Brain microvascular endothelial cell (primary cell): ENCODE data around the gene TMEM42.

ENCODE experiments used
- DNase-seq: peaks from one replicate; pipeline ENCODE4 v3.0.0-alpha.2; 2020
- H3K27ac ChIP-seq: fragments of 250-450 bp; sonication (Bioruptor Pico); 2 replicates; pipeline ENCODE4 v1.5.1; 2020; ENCODE audit warnings: mild to moderate bottlenecking, moderate library complexity
- H3K27me3 ChIP-seq: fragments of 250-450 bp; sonication (Bioruptor Pico); replicated peaks from 2 replicates; pipeline ENCODE4 v1.5.1; 2020; ENCODE audit warnings: mild to moderate bottlenecking
- H3K36me3 ChIP-seq: fragments of 250-450 bp; sonication (Bioruptor Pico); replicated peaks from 2 replicates; pipeline ENCODE4 v1.5.1; 2020; ENCODE audit warnings: mild to moderate bottlenecking
- H3K4me3 ChIP-seq: 2 replicates; pipeline ENCODE4 v1.5.1; 2011; ENCODE audit warnings: low read depth, mild to moderate bottlenecking, control low read depth, low read length, moderate library complexity
- CTCF ChIP-seq: IDR thresholded peaks from 2 replicates; pipeline ENCODE4 v1.5.1; 2011; ENCODE audit warnings: low read depth, mild to moderate bottlenecking, moderate library complexity, low read length, control low read depth, inconsistent platforms; ENCODE audit errors: missing control alignments
- in situ Hi-C: cut with HindIII; loops from 2 replicates; pipeline ENCODE4 v1.10.0; 2017; ENCODE audit warnings: low sequenced_read_pairs, low pct_ligation_motif_present

TMEM42 gene

GRCh38 chr3:44867421-44868111 lies 5.9 kb downstream of the TMEM42 start:
- TF ChIP-seq CTCF = no peak
- no peaks in the 10 kb centered on the region for H3K27me3 ChIP-seq
- in situ Hi-C loops = no loop called here
- H3K4me3 ChIP-seq = no peak overlapping the region
- no peaks in the 10 kb centered on the region for H3K36me3 ChIP-seq
- H3K27ac ChIP-seq = no peak overlapping the region
- no peak for DNase-seq

GRCh38 chr3:44870375-44871061 lies 8.8 kb downstream of the TMEM42 start:
- H3K27me3 ChIP-seq = no peaks in the 10 kb centered on the region
- in situ Hi-C loops = no loop called here
- no peak for DNase-seq
- H3K4me3 ChIP-seq = no peak overlapping the region
- TF ChIP-seq CTCF = no peak
- no peaks in the 10 kb centered on the region for H3K36me3 ChIP-seq
- H3K27ac ChIP-seq = no peak overlapping the region

DNA sequence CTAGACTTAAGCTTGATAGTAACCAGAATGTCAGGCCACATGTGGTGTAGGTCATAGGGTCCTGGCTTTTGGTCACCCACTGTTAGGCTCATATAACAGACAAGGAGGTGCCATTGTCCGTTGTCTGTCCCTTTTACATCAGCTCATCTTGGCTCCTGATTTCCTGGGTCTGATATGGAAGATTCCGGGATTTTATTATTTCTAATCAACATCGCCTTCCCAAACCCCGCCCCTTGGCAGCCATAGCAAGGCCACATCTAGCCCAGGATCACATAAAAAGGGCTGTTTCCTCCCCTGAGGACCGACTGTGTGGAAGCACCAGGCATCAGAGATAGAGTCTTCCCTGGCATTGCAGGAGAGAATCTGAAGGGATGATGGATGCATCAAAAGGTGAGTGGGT lies 12.6 kb downstream of the TMEM42 start, which contains the start of gene TGM4:
Gene TGM4 (plus strand): TSS at position 301 of the 400 bp plus-strand sequence. CDS start 71 bp downstream, at position 372.
- no peak for TF ChIP-seq CTCF
- Histone ChIP-seq H3K27me3 (no peaks in the 10 kb centered on the region), H3K27ac (no peak within 1 kb of the TSS), H3K36me3 (no peaks in the 10 kb centered on the region), H3K4me3 (no peak within 1 kb of the TSS)
- in situ Hi-C loops = no loop called here
- DNase-seq = no peak

DNA sequence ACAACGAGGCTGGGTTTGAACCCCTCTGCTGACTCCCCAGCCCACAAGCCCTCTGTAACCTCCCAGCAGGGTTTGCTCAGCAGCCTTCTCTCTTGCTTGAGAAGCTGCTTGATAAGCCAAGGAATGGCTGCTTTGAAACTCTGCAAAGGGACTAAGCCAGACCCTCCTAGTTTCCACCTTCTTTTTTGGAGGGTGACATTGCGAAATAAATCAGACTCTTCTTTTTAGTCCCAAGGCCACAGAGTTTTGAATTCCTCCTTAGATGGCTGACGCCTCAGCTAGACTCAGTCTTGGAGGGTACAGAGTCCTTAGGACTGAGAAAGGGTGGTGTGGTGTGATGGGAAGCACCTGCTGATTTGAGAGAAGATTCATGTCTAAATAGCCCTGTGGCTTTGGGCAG lies 13.9 kb downstream of the TMEM42 start:
- in situ Hi-C loops = no loop called here
- DNase-seq = no peak
- H3K4me3 ChIP-seq = no peak overlapping the region
- TF ChIP-seq CTCF = no peak
- H3K27ac ChIP-seq = no peak overlapping the region
- H3K36me3 ChIP-seq = no peaks in the 10 kb centered on the region
- H3K27me3 ChIP-seq = no peaks in the 10 kb centered on the region

DNA sequence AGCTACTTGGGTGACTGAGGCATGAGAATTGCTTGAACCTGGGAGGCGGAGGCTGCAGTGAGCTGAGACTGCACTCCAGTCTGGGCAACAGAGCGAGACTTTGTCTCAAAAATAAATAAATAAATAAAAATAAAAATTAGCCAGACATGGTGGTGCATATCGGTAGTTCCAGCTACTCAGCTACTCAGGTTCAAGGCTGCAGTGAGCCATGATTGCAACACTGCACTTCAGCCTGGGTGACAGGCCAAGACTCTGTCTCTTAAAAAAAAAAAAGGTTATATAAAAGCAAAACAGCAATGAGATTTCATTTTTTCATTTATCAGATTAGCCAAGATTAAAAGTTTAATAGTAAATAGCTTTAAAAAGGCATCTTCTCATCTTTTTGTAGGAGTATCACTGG lies 15.6 kb downstream of the TMEM42 start:
- H3K36me3 ChIP-seq = no peaks in the 10 kb centered on the region
- in situ Hi-C loops = no loop called here
- no peak overlapping the region for H3K27ac ChIP-seq
- no peaks in the 10 kb centered on the region for H3K27me3 ChIP-seq
- DNase-seq = no peak
- no peak overlapping the region for H3K4me3 ChIP-seq
- no peak for TF ChIP-seq CTCF
